ENCODE results near the gene FBXO42. TPM values are rescaled to one million over a fixed set of nuclear protein-coding genes. Genes with fewer than 3 reads are reported as not detected.

The FBXO42 gene
- total RNA-seq, 4 donors from 2014 or later = 21.0 to 30.3 (median 23.0) TPM

- Histone ChIP-seq H3K4me1 (no peaks in the 10 kb centered on the region), H3K27me3 (no peaks in the 10 kb centered on the region), H3K36me3 (no peaks in the 10 kb centered on the region), H3K27ac (no peak overlapping the region), H3K4me3 (no peak overlapping the region), H3K9me3 (no peaks in the 10 kb centered on the region)
- DNase-seq = no peak
- no peak for TF ChIP-seq POLR2A (IDR thresholded peaks at IDR 0.05)
- TF ChIP-seq, protein P1, sequence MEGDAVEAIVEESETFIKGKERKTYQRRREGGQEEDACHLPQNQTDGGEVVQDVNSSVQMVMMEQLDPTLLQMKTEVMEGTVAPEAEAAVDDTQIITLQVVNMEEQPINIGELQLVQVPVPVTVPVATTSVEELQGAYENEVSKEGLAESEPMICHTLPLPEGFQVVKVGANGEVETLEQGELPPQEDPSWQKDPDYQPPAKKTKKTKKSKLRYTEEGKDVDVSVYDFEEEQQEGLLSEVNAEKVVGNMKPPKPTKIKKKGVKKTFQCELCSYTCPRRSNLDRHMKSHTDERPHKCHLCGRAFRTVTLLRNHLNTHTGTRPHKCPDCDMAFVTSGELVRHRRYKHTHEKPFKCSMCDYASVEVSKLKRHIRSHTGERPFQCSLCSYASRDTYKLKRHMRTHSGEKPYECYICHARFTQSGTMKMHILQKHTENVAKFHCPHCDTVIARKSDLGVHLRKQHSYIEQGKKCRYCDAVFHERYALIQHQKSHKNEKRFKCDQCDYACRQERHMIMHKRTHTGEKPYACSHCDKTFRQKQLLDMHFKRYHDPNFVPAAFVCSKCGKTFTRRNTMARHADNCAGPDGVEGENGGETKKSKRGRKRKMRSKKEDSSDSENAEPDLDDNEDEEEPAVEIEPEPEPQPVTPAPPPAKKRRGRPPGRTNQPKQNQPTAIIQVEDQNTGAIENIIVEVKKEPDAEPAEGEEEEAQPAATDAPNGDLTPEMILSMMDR (IDR thresholded peaks at IDR 0.05) = no peak
- intact Hi-C loops (cut with DNase I; ENCODE audit: low total_unique reads) = no loop called here
Observed at GRCh38 chr1:16286122-16286521, 66.2 kb downstream of the FBXO42 start.

DNA sequence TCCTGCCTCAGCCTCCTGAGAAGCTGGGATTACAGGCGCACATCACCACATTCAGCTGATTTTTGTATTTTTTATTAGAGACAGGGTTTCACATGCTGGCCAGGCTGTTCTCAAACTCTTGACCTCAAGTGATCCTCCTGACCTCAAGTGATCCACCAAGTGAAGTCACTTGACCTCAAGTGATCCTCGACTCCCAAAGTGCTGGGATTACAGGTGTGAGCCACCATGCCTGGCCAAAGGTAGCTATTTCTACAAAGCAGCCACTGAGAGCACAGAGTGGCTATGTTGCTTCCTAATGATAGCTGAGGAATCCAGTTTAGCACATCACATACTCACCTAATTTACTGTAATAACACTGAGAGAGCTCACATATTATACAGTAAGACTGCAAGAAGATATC lies 70.5 kb downstream of the FBXO42 start:
- intact Hi-C loops (cut with DNase I; ENCODE audit: low total_unique reads) = no loop called here
- Histone ChIP-seq H3K4me3 (no peak overlapping the region), H3K27me3 (no peaks in the 10 kb centered on the region), H3K27ac (no peak overlapping the region), H3K36me3 (no peaks in the 10 kb centered on the region), H3K9me3 (no peaks in the 10 kb centered on the region), H3K4me1 (no peaks in the 10 kb centered on the region)
- no peak for DNase-seq
- TF ChIP-seq, protein P1 (IDR thresholded peaks at IDR 0.05) = no peak
- no peak for TF ChIP-seq POLR2A (IDR thresholded peaks at IDR 0.05)

GRCh38 chr1:16279186-16279585 lies 73.1 kb downstream of the FBXO42 start:
- no peaks in the 10 kb centered on the region for H3K36me3 ChIP-seq
- H3K27me3 ChIP-seq = no peaks in the 10 kb centered on the region
- H3K27ac ChIP-seq = peak overlapping the region in 1 of 2 donors; percentile 11
- H3K9me3 ChIP-seq = no peaks in the 10 kb centered on the region
- H3K4me3 ChIP-seq = no peak overlapping the region
- no peak for DNase-seq
- intact Hi-C loops (cut with DNase I; ENCODE audit: low total_unique reads) = no loop called here
- no peaks in the 10 kb centered on the region for H3K4me1 ChIP-seq
- TF ChIP-seq POLR2A (IDR thresholded peaks at IDR 0.05) = no peak
- TF ChIP-seq, protein P1 (IDR thresholded peaks at IDR 0.05) = no peak

DNA sequence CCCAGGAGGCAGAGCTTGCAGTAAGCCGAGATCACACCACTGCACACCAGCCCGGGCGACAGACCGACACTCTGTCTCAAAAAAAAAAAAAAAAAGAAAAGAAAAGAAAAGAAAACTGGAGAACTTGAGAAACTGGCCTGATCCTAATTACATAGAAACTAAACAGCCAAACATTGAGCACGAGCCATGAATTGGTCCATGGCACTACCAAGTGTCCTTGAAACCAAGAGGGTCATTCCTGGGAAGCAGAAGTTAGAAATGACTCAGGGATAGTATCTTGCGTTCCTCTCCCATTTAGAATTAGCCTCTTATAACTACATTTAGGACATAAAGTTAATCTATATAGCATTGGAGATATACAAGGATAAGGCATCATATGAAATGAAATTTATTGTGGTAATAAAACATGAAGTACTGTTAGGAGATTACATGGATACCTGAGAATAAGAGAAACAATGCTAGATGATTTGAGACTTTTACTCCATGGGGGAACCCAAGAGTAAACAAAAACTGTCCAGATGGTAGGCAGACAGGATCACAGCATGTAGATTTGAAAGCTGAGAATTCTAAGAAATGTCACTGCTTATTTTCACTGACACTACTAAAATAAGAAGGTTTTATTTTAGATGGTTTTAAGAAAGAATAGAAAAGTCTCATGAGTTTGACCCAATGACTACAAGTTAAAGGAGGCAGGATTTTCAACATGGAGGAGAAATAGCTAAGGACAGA lies 75.8 kb downstream of the FBXO42 start:
- no peaks in the 10 kb centered on the region for H3K9me3 ChIP-seq
- H3K36me3 ChIP-seq = no peaks in the 10 kb centered on the region
- H3K27ac ChIP-seq = no peak overlapping the region
- no peak for TF ChIP-seq POLR2A (IDR thresholded peaks at IDR 0.05)
- TF ChIP-seq, protein P1 (IDR thresholded peaks at IDR 0.05) = no peak
- H3K27me3 ChIP-seq = no peaks in the 10 kb centered on the region
- intact Hi-C loops (cut with DNase I; ENCODE audit: low total_unique reads) = no loop called here
- H3K4me3 ChIP-seq = no peak overlapping the region
- no peak for DNase-seq
- no peaks in the 10 kb centered on the region for H3K4me1 ChIP-seq

DNA sequence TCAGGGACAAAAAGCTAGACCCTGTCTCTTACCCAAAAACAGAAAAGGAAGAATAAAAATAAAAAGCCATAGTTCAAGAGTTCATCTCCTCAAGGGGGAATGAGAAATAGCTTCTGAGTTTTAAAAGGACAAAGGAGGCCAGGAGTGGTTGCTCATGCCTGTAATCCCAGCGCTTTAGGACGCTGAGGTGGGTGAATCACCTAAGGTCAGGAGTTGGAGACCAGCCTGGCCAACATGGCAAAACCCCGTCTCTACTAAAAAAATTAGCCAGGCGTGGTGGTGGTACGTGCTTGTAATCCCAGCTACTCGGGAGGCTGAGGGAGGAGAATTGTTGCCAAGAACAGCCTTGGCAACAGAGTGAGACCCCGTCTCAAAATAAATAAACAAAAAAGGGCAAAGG lies 76.7 kb downstream of the FBXO42 start:
- no peak for DNase-seq
- no peaks in the 10 kb centered on the region for H3K9me3 ChIP-seq

More for the DNA sequence above, 76.7 kb downstream of the FBXO42 start:
- Histone ChIP-seq H3K27ac (no peak overlapping the region), H3K4me1 (no peaks in the 10 kb centered on the region), H3K36me3 (no peaks in the 10 kb centered on the region), H3K27me3 (no peaks in the 10 kb centered on the region), H3K4me3 (no peak overlapping the region)
- TF ChIP-seq POLR2A (IDR thresholded peaks at IDR 0.05) = no peak
- TF ChIP-seq, protein P1 (IDR thresholded peaks at IDR 0.05) = no peak
- intact Hi-C loops (cut with DNase I; ENCODE audit: low total_unique reads) = no loop called here
